WTC11 (cell line): ENCODE data around the gene TNS3.

Source experiments
- AFF4 ChIP-seq: sonication (generic); formaldehyde crosslinking; IDR thresholded peaks from 2 replicates; pipeline ENCODE4 v1.8.1; 2023; ENCODE audit warnings: mild to moderate bottlenecking, missing genetic modification reagents, borderline replicate concordance
- CTCF ChIP-seq: fragments of 200-600 bp; IDR thresholded peaks from 2 replicates; pipeline ENCODE4 v1.8.0; 2022; ENCODE audit warnings: antibody characterized with exemption
- E2F4 ChIP-seq: sonication (generic); formaldehyde crosslinking; IDR thresholded peaks from 2 replicates; pipeline ENCODE4 v1.8.1; 2022; ENCODE audit warnings: low read depth, mild to moderate bottlenecking, moderate library complexity, missing genetic modification reagents, borderline replicate concordance
- FOXP4 ChIP-seq: sonication (generic); formaldehyde crosslinking; IDR thresholded peaks from 2 replicates; pipeline ENCODE4 v1.8.0; 2022; ENCODE audit warnings: mild to moderate bottlenecking, missing genetic modification reagents
- JAZF1 ChIP-seq: fragments of 250-450 bp; sonication (Bioruptor Pico); IDR thresholded peaks from 2 replicates; pipeline ENCODE4 v1.9.0; 2021; ENCODE audit warnings: moderate library complexity, mild to moderate bottlenecking, inconsistent platforms
- NR1H2 ChIP-seq: sonication (generic); formaldehyde crosslinking; IDR thresholded peaks from 2 replicates; pipeline ENCODE4 v1.9.0; 2021; ENCODE audit warnings: mild to moderate bottlenecking, moderate library complexity, missing genetic modification reagents
- USF2 ChIP-seq: sonication (generic); formaldehyde crosslinking; IDR thresholded peaks from 2 replicates; pipeline ENCODE4 v1.8.1; 2023; ENCODE audit warnings: mild to moderate bottlenecking, missing genetic modification reagents, moderate library complexity
- ZNF281 ChIP-seq: sonication (generic); formaldehyde crosslinking; IDR thresholded peaks from 2 replicates; pipeline ENCODE4 v1.8.0; 2023; ENCODE audit warnings: mild to moderate bottlenecking, missing genetic modification reagents

- TF ChIP-seq FOXP4 (CRISPR knock-in tag) (no peak), USF2 (no peak), JAZF1 (CRISPR knock-in tag) (no peak), ZNF281 (CRISPR knock-in tag) (no peak), CTCF (no peak), NR1H2 (CRISPR knock-in tag) (no peak), AFF4 (CRISPR knock-in tag) (no peak), E2F4 (no peak)
Measured at GRCh38 chr7:47456210-47456955, 125.5 kb downstream of the TNS3 start.
